ENCODE results near the gene C10orf88. TPM values are rescaled to one million over a fixed set of nuclear protein-coding genes. Genes with fewer than 3 reads are reported as not detected.
"Not testable (repeated sequence)": the region's sequence is repeated elsewhere in the genome, so short reads cannot be mapped to it uniquely, and the experiment has no call there.

Gene C10orf88
- total RNA-seq, 1 donor from 2014 or later: 12.5 TPM

DNA sequence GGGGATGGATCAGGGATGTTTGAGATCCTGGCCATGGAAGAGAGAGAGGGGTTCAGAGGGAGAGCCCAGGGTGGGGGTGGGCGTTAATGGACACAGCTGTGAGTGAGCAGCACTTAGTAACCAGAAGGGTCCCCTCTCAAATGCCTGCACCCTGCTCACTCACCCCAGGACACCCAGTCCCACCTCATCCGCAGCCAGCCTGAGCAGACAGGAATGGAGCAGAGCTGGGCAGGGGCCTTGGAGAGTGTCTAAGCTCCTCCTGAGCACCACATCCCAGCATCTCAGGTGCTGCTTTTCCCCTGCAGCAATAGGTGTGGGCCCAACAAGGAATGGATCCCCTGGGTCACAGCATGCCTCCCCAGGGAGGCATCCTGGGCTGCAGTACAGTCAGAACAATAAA, 38.3 kb downstream of the C10orf88 start:
- POLR2A ChIA-PET: no interaction called here
- intact Hi-C loops (cut with micrococcal nuclease): no loop called here
- ATAC-seq (ENCODE audit: low read depth): no peak
- H3K4me3 Mint-ChIP-seq: no peak overlapping the region
- no peak for TF ChIP-seq CTCF (IDR thresholded peaks at IDR 0.05)
- H3K27me3 Mint-ChIP-seq: peaks cover 1% of the 10 kb centered on the region
- no peak overlapping the region for H3K27ac Mint-ChIP-seq
- no peaks in the 10 kb centered on the region for H3K36me3 Mint-ChIP-seq (ENCODE audit: low read depth)
- no peaks in the 10 kb centered on the region for H3K4me1 Mint-ChIP-seq
- peaks cover 2% of the 10 kb centered on the region for H3K9me3 Mint-ChIP-seq
- no peak for DNase-seq
- CTCF ChIA-PET: no interaction called here

- Mint-ChIP-seq H3K27me3 (peaks cover 7% of the 10 kb centered on the region), H3K4me1 (no peaks in the 10 kb centered on the region), H3K36me3 (ENCODE audit: low read depth) (no peaks in the 10 kb centered on the region), H3K27ac (no peak overlapping the region), H3K9me3 (peaks cover 2% of the 10 kb centered on the region), H3K4me3 (no peak overlapping the region)
- CTCF ChIA-PET: no interaction called here
- no peak for TF ChIP-seq CTCF (IDR thresholded peaks at IDR 0.05)
- POLR2A ChIA-PET: no interaction called here
- no peak for DNase-seq
- ATAC-seq (ENCODE audit: low read depth): peak; percentile 47
- intact Hi-C loops (cut with micrococcal nuclease): no loop called here
These were observed 42.0 kb downstream of the C10orf88 start for GRCh38 chr10:122911889-122912484.

- CTCF ChIA-PET: no interaction called here
- ATAC-seq (ENCODE audit: low read depth) (no peak), DNase-seq (no peak)
- Mint-ChIP-seq H3K4me3 (no peak within 1 kb of the TSS), H3K9me3 (no peaks in the 10 kb centered on the region), H3K27me3 (peaks cover 10% of the 10 kb centered on the region), H3K36me3 (ENCODE audit: low read depth) (no peaks in the 10 kb centered on the region), H3K27ac (no peak within 1 kb of the TSS), H3K4me1 (no peaks in the 10 kb centered on the region)
- POLR2A ChIA-PET: no interaction called here
- TF ChIP-seq CTCF (IDR thresholded peaks at IDR 0.05): no peak
- intact Hi-C loops (cut with micrococcal nuclease): no loop called here
These were observed 43.7 kb downstream of the C10orf88 start, which contains the start of gene FAM24A for GRCh38 chr10:122910310-122910709. TSS of gene FAM24A (plus strand) at chr10:122910610. CDS start at chr10:122911635, 1,025 bp downstream.

DNA sequence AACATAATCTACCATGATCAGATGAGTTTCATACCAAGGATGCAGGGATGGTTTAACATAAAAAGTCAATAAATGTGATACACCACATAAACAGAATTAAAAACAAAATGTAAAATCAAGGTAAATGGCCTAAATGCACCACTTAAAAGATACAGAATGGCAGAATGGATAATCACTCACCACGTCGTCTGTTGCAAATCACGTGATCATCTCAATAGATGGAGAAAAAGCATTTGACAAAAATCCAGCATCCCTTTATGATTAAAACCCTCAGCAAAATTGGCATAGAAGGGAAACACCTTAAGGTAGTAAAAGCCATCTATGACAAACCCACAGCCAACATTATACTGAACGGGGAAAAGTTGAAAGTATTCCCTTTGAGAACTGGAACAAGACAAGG, 50.2 kb downstream of the C10orf88 start:
- not testable (repeated sequence) for H3K4me1 Mint-ChIP-seq
- peaks cover 32% of the 10 kb centered on the region for H3K27me3 Mint-ChIP-seq

GRCh38 chr10:122894261-122894944, 59.6 kb downstream of the C10orf88 start:
- no peak for TF ChIP-seq CTCF (IDR thresholded peaks at IDR 0.05)
- POLR2A ChIA-PET: no interaction called here
- Mint-ChIP-seq H3K27me3 (no peaks in the 10 kb centered on the region), H3K36me3 (ENCODE audit: low read depth) (no peaks in the 10 kb centered on the region), H3K4me1 (no peaks in the 10 kb centered on the region), H3K27ac (no peak overlapping the region), H3K4me3 (no peak overlapping the region), H3K9me3 (no peaks in the 10 kb centered on the region)
- no peak for ATAC-seq (ENCODE audit: low read depth)
- CTCF ChIA-PET: no interaction called here
- intact Hi-C loops (cut with micrococcal nuclease): no loop called here
- no peak for DNase-seq

More for the DNA sequence above, 50.2 kb downstream of the C10orf88 start:
- H3K9me3 Mint-ChIP-seq; POLR2A ChIA-PET; CTCF ChIA-PET; DNase-seq; intact Hi-C loops (cut with micrococcal nuclease); ATAC-seq (ENCODE audit: low read depth); H3K4me3 Mint-ChIP-seq; H3K27ac Mint-ChIP-seq; H3K36me3 Mint-ChIP-seq (ENCODE audit: low read depth): not testable (repeated sequence)
